Activated naive CD4-positive, alpha-beta T cell treated with anti-CD3 and anti-CD28 coated beads, Interleukin-2, amount 10 ng/mL, durations not matched to agents 5 hours and 36 hours (primary cell): Measurements from ENCODE around the gene CLEC4C. TPM values are rescaled to one million over a fixed set of nuclear protein-coding genes. Genes with fewer than 3 reads are reported as not detected.

Experiments used
- total RNA-seq, 2 experiments: library from RNA; stranded (reverse); gene quantifications; one replicate each; pipeline ENCODE4 v1.2.3, GENCODE V29; 2021

The CLEC4C gene
- not detected for total RNA-seq

GRCh38 chr12:7747246-7747645, at the start of gene CLEC4C:
TSS of gene CLEC4C (minus strand) at chr12:7747375. CDS start at chr12:7747348, 27 bp downstream.

GRCh38 chr12:7788884-7789528, 41.8 kb upstream of the CLEC4C start, which contains the start of gene NANOG:
TSS of gene NANOG (plus strand) at chr12:7789402. CDS start at chr12:7789615, 213 bp downstream.

GRCh38 chr12:7711133-7711532, 36.0 kb downstream of the CLEC4C start, which contains the start of gene DPPA3:
TSS of gene DPPA3 (plus strand) at chr12:7711433. CDS start at chr12:7711571, 138 bp downstream.

GRCh38 chr12:7695566-7696197, 51.5 kb downstream of the CLEC4C start, which contains the start of gene GDF3:
TSS of gene GDF3 (minus strand) at chr12:7695775. CDS start at chr12:7695728, 47 bp downstream.

Other genes starting within 250 kb of the CLEC4C start
- not detected for gene CD163, start 243.6 kb downstream of the CLEC4C start, total RNA-seq
- gene APOBEC1, start 81.5 kb downstream of the CLEC4C start, total RNA-seq = not detected
- not detected for gene GDF3, start 51.6 kb downstream of the CLEC4C start, total RNA-seq
- gene DPPA3, start 35.9 kb downstream of the CLEC4C start, total RNA-seq = not detected
- gene NANOGNB, start 17.8 kb upstream of the CLEC4C start, total RNA-seq = not detected
- gene NANOG, start 42.0 kb upstream of the CLEC4C start, total RNA-seq = not detected
- gene SLC2A14, start 125.5 kb upstream of the CLEC4C start, total RNA-seq = 10 to 100 TPM; 10.0 TPM
- gene SLC2A3, start 188.8 kb upstream of the CLEC4C start, total RNA-seq = 100 to 1,000 TPM; 376 to 390 TPM